LNCaP clone FGC (cell line): ENCODE data around the gene CDKAL1.

Experiments
- DNase-seq: peaks from one replicate; pipeline ENCODE4 v3.0.0-alpha.2; 2011; ENCODE audit warnings: low read depth
- H3K4me3 ChIP-seq: 2 replicates; pipeline ENCODE4 v1.5.1; 2011; ENCODE audit warnings: mild to moderate bottlenecking, low read depth, low read length, control low read depth
- CTCF ChIP-seq: IDR thresholded peaks from 2 replicates; pipeline ENCODE4 v1.5.1; 2012; ENCODE audit warnings: mild to moderate bottlenecking; ENCODE audit not compliant: control insufficient read depth, insufficient read depth; ENCODE audit errors: extremely low read depth

Gene CDKAL1

DNA sequence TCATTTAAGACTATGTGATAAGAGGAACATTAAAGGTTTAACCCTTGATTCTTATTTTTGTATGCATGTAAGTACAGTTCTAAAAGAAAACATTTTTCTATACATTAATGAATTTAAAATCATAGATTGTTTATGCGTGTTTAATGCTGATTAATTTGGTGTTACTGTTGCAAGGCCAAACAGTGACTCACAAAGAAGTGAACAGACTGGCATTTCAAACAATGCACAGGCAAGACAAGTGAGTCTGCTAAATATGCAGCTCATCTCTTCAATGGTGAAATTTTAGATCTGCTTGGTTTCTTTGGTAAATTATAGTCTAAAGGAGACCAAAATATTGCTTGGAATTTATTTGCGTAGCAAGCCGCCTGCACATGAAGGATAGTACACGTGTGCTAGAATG lies 641.9 kb downstream of the CDKAL1 start:
- DNase-seq = no peak
- no peak overlapping the region for H3K4me3 ChIP-seq
- TF ChIP-seq CTCF = no peak

DNA sequence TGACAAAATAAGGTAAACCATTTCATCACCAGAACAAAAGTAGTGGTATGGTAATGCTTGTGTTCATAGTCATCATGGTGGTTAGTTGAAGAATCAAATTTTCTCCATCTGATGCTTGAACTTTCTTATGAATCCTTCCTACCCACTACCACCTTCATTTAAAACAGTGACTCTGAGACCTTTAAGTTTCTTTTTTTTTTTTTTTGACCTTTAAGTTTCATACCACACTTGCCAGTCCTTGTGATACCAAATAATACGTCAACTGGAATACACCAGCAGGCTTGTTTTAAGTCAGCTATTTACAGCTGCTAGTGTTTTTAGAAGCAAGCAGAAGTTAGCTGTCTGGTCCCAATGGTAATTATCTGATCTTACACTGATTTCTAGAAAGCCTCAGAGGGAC lies 645.9 kb downstream of the CDKAL1 start:
- no peak for TF ChIP-seq CTCF
- DNase-seq = no peak
- no peak overlapping the region for H3K4me3 ChIP-seq

DNA sequence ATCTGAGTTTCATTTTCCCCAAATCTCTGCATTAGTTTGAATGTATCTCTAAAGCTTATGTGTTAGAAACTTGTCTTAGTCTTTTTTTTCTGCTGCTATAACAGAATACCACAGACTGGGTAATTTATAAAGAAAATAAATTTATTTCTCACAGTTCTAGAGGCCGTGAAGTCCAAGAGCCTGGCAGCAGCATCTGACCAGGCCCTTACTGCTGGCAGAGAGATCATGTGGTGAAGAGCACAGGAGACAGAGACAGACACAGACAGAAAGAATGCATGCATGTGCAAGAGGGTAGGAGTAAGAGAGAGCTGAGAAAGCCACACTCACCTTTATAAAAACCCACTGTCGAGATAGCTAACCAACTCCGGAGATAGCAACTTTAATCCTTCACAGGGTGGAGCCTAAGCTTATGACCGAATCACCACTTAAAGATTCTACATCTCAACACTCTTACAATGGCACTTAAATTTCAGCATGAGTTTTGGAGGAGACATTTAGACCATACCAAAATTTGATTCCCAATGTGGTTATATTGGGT lies 646.6 kb downstream of the CDKAL1 start:
- H3K4me3 ChIP-seq = no peak overlapping the region
- TF ChIP-seq CTCF = no peak
- DNase-seq = no peak

- no peak for DNase-seq
- no peak overlapping the region for H3K4me3 ChIP-seq
- TF ChIP-seq CTCF = no peak
Observed at GRCh38 chr6:21181866-21182265, 647.6 kb downstream of the CDKAL1 start.

- no peak for DNase-seq
- no peak overlapping the region for H3K4me3 ChIP-seq
- no peak for TF ChIP-seq CTCF
Observed at GRCh38 chr6:21182589-21182988, 648.3 kb downstream of the CDKAL1 start.

DNA sequence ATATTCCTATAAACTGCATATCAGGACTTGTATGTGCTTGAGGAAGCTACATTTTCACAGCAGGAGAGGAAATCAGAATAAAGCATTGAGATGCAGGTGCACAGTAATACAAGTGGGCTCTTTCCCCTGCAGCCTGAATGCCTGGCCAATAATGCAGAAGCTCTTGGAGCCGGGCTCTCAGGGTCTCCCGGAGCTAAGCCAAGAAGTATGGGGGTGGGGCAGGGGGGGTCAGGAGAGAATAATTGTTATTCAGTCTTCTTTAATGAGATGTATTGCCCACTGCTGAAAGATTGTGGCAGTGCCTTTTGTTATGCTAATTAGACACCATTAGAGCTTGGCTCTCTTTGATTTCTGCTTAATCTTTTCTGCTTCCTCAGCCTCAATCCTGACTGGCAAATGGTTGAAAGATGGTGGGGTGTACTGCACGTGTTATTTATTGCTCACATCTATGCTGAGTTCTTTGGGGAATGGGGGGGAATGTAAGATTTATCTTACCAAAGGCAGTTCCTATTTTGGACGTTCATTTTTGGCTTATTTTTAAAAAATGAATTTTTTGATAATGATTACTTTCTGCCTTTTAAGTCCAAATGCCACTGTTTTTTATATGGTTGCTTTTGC lies 651.7 kb downstream of the CDKAL1 start:
- TF ChIP-seq CTCF = no peak
- no peak for DNase-seq
- H3K4me3 ChIP-seq = no peak overlapping the region

GRCh38 chr6:21186479-21187055 lies 652.3 kb downstream of the CDKAL1 start:
- TF ChIP-seq CTCF = no peak
- DNase-seq = no peak
- no peak overlapping the region for H3K4me3 ChIP-seq
